Thyroid gland (tissue), 4 donors: ENCODE results near the gene ADAMTSL1. TPM values are rescaled to one million over a fixed set of nuclear protein-coding genes. Genes with fewer than 3 reads are reported as not detected.

Source experiments
- DNase-seq, 2 donors: peaks; one replicate each; pipeline ENCODE4 v3.0.0-alpha.2; 2019
- H3K27ac ChIP-seq, 3 donors: fragments of 200-600 bp; sonication (generic); 1 replicate in 2 of 3; 2 replicates in 1 of 3; pipeline ENCODE4 v1.5.1; 2016 to 2019; ENCODE audit warnings: mild to moderate bottlenecking in 1 of 3, moderate library complexity in 1 of 3
- H3K27me3 ChIP-seq: fragments of 200-600 bp; sonication (generic); one replicate; pipeline ENCODE4 v1.5.1; 2019
- H3K36me3 ChIP-seq, 2 donors: fragments of 200-600 bp; sonication (generic); one replicate each; pipeline ENCODE4 v1.5.1; 2016 to 2019
- H3K4me1 ChIP-seq, 2 donors: fragments of 200-600 bp; sonication (generic); one replicate each; pipeline ENCODE4 v1.5.1; 2017 to 2019
- H3K4me3 ChIP-seq, 3 donors: fragments of 200-600 bp; sonication (generic); replicated peaks in 1 of 3; 1 replicate in 2 of 3; 2 replicates in 1 of 3; pipeline ENCODE4 v1.5.1; 2016; ENCODE audit warnings: mild to moderate bottlenecking in 1 of 3
- H3K9me3 ChIP-seq: fragments of 200-600 bp; sonication (generic); one replicate; pipeline ENCODE4 v1.5.1; 2017
- CTCF ChIP-seq, 6 experiments: fragments of 200-600 bp in 3 of 6; fragments of 450-650 bp in 3 of 6; sonication (generic) in 3 of 6; IDR thresholded peaks; one replicate each; pipeline ENCODE4 v1.5.1; 2016 to 2019; ENCODE audit warnings: antibody characterized with exemption in 6 of 6, mild to moderate bottlenecking in 2 of 6, inconsistent platforms in 1 of 6, moderate library complexity in 1 of 6
- POLR2A ChIP-seq, 2 donors: fragments of 450-650 bp; IDR thresholded peaks; one replicate each; pipeline ENCODE4 v1.6.1; 2017; ENCODE audit warnings: antibody characterized with exemption in 2 of 2, mild to moderate bottlenecking in 2 of 2, moderate library complexity in 1 of 2
- WGBS, 2 donors: methylation state at CpG; one replicate each; pipeline ENCODE4 v1.1.5; 2017; 5-methylcytosine and 5-hydroxymethylcytosine counted together
- intact Hi-C: fragments of 100-400 bp; cut with DNase I; formaldehyde crosslinking; loops from one replicate; pipeline ENCODE4 v1.15.1; 2023
- total RNA-seq, 4 donors: library from RNA; depleted of rRNA; stranded (reverse); fragments of >200 nt; gene quantifications; one replicate each; pipeline ENCODE4 v1.2.3, GENCODE V29; 2016

ADAMTSL1 gene
- total RNA-seq, 4 donors from 2014 or later: 1.6 to 9.0 (median 4.8) TPM

- no peaks in the 10 kb centered on the region for H3K27me3 ChIP-seq
- H3K36me3 ChIP-seq: no peaks in the 10 kb centered on the region
- no peaks in the 10 kb centered on the region for H3K9me3 ChIP-seq
- DNase-seq: no peak
- intact Hi-C loops: no loop called here
- TF ChIP-seq CTCF (IDR thresholded peaks at IDR 0.05): no peak
- TF ChIP-seq POLR2A (IDR thresholded peaks at IDR 0.05): no peak
- no peak overlapping the region for H3K4me3 ChIP-seq
- H3K4me1 ChIP-seq: no peaks in the 10 kb centered on the region
- no peak overlapping the region for H3K27ac ChIP-seq
- WGBS, 2 donors: 79 to 86% methylated on average over 3 of the region's 3 CpGs
Observed at GRCh38 chr9:18520416-18521047, 46.6 kb downstream of the ADAMTSL1 start.

- Histone ChIP-seq H3K9me3 (no peaks in the 10 kb centered on the region), H3K4me3 (no peak overlapping the region), H3K27ac (no peak overlapping the region), H3K4me1 (no peaks in the 10 kb centered on the region), H3K27me3 (no peaks in the 10 kb centered on the region), H3K36me3 (no peaks in the 10 kb centered on the region)
- no peak for TF ChIP-seq POLR2A (IDR thresholded peaks at IDR 0.05)
- TF ChIP-seq CTCF (IDR thresholded peaks at IDR 0.05): no peak
- DNase-seq: no peak
- WGBS, 2 donors: 93 to 96% methylated on average over 3 of the region's 3 CpGs
- intact Hi-C loops: no loop called here
Observed at GRCh38 chr9:18526685-18527084, 52.7 kb downstream of the ADAMTSL1 start.

DNA sequence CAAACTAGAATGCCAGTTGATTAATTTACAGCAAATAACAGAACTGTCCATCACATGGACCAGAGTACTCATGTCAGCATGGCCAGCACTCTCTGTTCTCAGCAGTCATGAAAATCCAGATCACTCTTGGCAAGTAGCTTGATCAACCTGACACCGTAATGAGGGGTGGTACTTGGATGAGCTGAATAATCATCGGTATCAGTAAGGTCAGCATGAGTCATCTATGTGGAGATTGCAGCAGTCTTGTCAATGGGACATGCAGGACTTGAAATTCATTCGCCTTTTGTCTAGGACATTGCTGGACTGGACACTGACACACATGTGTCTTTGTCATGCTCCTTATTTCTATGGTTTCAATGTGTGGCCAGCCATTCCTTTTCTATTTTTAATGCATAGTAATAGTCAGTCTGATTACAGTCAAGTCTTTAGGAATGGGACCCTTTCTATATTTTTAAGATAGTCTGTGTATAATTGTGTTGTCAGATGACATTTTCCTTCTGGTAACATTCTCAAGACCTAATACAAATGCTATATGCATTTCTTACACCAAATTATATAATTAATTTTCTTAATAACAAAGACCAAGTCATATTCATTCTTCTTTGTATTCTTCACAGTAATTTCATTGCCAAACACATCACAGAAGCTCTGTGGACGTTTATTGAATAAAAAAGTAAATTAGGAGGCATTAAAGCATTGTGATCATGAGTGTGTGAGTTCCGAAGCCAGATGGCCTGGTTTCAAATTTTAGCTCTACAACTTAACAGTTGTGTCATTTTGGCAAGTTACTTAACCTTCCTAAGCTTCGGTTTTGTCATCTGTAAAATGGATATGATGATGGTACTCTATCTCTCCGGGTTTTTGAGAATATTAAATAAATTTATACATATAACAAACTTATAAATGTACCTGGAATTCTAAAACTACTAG lies 57.4 kb downstream of the ADAMTSL1 start:
- Histone ChIP-seq H3K4me1 (no peaks in the 10 kb centered on the region), H3K27me3 (no peaks in the 10 kb centered on the region), H3K27ac (no peak overlapping the region), H3K4me3 (no peak overlapping the region), H3K36me3 (no peaks in the 10 kb centered on the region), H3K9me3 (no peaks in the 10 kb centered on the region)
- 80 to 86% methylated on average over 7 of the region's 7 CpGs for WGBS, 2 donors
- intact Hi-C loops: no loop called here
- TF ChIP-seq CTCF (IDR thresholded peaks at IDR 0.05) (no peak), POLR2A (IDR thresholded peaks at IDR 0.05) (no peak)
- DNase-seq: no peak

- Histone ChIP-seq H3K36me3 (no peaks in the 10 kb centered on the region), H3K27me3 (no peaks in the 10 kb centered on the region), H3K4me1 (no peaks in the 10 kb centered on the region), H3K27ac (no peak overlapping the region), H3K4me3 (no peak overlapping the region), H3K9me3 (no peaks in the 10 kb centered on the region)
- 94 to 99% methylated on average over 2 of the region's 2 CpGs for WGBS, 2 donors
- intact Hi-C loops: no loop called here
- no peak for DNase-seq
- no peak for TF ChIP-seq CTCF (IDR thresholded peaks at IDR 0.05)
- TF ChIP-seq POLR2A (IDR thresholded peaks at IDR 0.05): no peak
Observed at GRCh38 chr9:18534611-18535010, 60.7 kb downstream of the ADAMTSL1 start.

DNA sequence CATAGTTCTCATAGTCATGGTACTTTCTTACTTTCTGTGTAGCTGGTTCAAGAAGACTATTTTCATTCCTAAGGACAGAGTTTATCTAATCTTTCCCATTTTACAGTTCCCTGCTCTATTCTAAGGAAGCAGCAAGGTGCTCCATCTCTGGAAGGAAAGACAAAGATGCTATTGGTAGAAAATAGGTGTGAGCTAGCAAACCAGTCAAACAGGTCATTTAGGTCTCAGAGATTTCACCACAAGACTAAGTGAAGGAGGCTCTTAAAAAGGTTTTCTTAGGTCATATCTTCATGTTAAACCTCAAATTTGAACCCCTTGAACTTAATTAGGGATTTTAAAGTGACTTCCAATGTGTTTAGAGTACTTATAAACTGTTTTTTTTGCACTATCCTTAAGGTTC lies 62.6 kb downstream of the ADAMTSL1 start:
- no peaks in the 10 kb centered on the region for H3K27me3 ChIP-seq
- DNase-seq: no peak
- H3K4me3 ChIP-seq: no peak overlapping the region
- no peak overlapping the region for H3K27ac ChIP-seq
- no peaks in the 10 kb centered on the region for H3K4me1 ChIP-seq
- H3K36me3 ChIP-seq: no peaks in the 10 kb centered on the region
- intact Hi-C loops: no loop called here
- H3K9me3 ChIP-seq: no peaks in the 10 kb centered on the region
- no peak for TF ChIP-seq POLR2A (IDR thresholded peaks at IDR 0.05)
- TF ChIP-seq CTCF (IDR thresholded peaks at IDR 0.05): no peak
